Non-pigmented ciliary epithelial cell (primary cell): Measurements from ENCODE around the gene EFTUD2.

ENCODE experiments used
- DNase-seq: peaks from one replicate; pipeline ENCODE4 v3.0.0-alpha.2; 2010; ENCODE audit warnings: low read depth

Gene EFTUD2

GRCh38 chr17:44887971-44888954 lies 11.0 kb downstream of the EFTUD2 start:
- no peak for DNase-seq

GRCh38 chr17:44887016-44887415 lies 12.2 kb downstream of the EFTUD2 start:
- no peak for DNase-seq

- DNase-seq = no peak
Measured at GRCh38 chr17:44884941-44885340, 14.3 kb downstream of the EFTUD2 start.

- no peak for DNase-seq
Measured at GRCh38 chr17:44881145-44881544, 18.1 kb downstream of the EFTUD2 start.

DNA sequence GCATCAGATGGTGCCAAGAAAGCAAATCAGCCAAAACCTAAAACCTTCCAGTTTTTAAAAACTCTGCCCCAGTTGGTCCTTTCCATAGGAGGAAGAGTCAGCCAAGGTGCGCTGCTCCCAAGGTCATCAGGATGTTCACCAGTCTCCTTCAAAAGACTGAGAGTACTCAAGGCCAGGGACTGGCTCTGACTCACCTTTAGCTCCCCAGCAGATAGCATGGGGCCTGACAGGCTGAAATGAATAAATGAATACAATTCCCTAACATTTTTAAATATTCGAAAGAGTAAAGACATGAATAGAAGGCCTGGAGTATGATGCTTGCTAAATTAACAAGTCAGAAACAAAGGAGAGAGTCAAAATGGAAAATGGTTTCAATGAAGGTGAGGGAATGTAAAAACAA lies 19.2 kb downstream of the EFTUD2 start:
- DNase-seq = no peak

DNA sequence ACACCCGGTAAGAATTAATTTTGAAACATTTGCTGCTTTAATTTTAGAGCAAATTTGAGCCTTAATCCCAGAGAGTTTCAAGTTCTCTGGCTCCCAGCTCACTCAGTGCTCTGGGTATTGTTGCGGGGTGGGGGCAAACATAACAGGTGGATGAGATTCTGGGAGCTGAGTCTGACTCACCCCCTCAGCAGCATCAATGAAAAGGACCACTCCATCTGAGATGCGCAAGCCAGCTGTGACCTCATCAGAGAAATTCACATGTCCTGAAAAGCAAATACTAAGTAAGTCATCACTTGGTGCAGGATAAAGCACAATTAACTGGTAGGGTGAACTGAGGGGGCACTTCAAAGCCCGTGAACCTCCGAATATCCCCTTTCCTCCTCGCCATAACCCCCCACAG lies 19.9 kb downstream of the EFTUD2 start:
- DNase-seq = no peak

GRCh38 chr17:44878627-44879221 lies 20.5 kb downstream of the EFTUD2 start:
- no peak for DNase-seq

- no peak for DNase-seq
Measured at GRCh38 chr17:44877121-44877520, 22.1 kb downstream of the EFTUD2 start.

GRCh38 chr17:44875761-44876160 lies 23.5 kb downstream of the EFTUD2 start:
- DNase-seq = no peak

GRCh38 chr17:44872131-44872768 lies 27.0 kb downstream of the EFTUD2 start:
- DNase-seq = no peak

DNA sequence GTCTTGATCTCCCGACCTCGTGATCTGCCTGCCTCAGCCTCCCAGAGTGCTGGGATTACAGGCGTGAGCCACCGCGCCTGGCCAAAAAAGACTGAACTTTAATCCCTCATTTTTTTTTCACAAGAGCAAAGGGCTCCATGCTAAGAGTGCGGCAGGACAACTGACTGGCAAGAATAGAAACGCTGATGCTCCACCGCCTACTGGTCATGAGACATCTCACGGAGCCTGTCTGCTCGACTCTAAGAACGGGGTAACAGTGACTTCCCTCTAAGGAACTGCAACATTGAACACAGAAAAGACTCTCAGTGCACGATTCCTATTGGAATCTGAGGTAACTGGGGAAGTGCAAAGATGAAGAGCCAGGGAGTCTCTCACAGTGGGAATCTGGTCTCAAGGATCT lies 27.7 kb downstream of the EFTUD2 start:
- DNase-seq = no peak

DNA sequence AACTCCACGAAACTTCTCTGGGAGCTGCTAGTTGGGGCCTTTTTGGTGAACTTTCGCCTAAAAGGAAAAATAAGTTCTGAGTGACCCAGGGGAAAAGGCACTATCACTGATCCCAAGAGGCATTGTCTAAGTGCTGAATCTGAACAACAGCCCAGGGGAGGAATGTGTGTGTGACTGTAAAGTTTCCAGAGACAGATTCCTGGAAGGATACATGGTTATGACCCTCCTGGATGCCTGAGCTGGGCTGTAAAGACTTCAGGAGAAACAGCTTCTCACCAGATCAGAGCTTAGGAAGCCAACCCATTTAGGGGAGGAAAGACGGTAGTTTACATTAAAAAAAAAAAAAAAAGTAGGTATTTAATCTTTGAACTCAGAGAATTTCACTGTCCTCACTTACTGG lies 31.4 kb downstream of the EFTUD2 start:
- DNase-seq = no peak

DNA sequence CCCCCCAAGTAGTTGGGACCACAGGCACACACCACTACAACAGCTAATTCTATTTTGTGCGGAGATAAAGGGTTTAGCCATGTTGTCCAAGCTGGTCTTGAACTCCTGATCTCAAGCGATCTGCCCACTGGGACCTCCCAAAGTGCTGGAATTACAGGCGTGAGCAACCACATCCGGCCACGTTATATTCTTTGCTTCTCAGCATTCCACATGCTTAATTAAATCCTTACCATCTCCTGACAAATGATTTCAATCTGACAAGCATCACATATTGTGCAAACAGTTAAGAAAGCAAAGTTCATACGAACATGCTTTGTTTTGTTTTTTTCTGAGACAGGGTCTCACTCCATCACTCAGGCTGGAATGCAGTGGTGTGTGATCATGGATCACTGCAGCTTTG lies 33.3 kb downstream of the EFTUD2 start:
- DNase-seq = peak; percentile 8

- peak; percentile 20 for DNase-seq
Measured at GRCh38 chr17:44865231-44865660, 34.0 kb downstream of the EFTUD2 start.

GRCh38 chr17:44864831-44865230 lies 34.4 kb downstream of the EFTUD2 start:
- DNase-seq = no peak

- DNase-seq = no peak
Measured at GRCh38 chr17:44863061-44863918, 36.0 kb downstream of the EFTUD2 start.

DNA sequence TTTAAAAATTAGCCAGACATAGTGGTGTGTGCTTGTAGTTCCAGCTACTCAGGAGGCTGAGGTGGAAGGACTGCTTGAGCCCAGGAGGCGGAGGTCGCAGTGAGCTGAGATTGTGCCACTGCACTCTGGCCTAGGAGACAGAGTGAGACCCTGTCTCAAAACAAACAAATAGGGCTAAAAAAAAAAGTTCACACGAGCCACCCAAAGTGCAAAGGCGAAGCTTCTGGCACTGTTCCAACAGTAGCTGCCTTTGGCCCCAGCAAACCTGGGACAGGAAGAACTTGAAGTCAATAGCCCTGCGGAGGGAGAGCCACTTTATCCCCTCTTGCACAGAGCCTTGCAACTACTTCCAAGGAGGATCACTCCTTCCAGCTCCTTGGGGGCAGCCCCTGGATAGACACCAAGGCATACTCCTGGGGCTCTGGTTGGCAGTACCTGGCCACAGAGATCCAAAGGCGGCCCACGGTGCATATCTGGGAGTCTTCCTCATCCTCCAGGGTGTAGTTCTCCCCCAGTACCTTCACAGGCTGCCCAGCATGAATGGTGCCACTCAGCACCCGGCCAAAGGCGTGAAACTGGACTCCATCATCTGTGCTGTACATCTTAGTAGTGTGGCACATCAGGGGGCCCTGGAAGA lies 36.8 kb downstream of the EFTUD2 start:
- DNase-seq = no peak

GRCh38 chr17:44859701-44860100 lies 39.5 kb downstream of the EFTUD2 start:
- no peak for DNase-seq

DNA sequence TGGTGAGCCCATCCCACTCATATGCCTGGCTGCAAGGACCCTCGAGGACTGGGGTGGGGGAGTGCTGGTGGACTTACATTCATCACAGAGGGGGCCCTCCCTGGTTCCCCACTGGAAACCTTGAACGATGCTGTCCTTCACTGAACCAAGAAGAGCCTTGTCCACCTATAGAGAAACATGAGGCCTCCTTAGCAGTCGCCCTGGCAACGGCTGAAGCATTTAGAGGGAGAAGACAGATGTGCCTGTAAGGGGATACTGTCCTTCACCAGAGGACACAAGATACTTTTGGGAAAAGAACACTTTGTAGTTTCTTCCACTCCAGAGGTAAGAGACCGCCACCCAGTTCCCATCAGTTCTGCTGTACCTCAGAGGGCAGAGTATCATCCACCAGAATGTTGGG lies 45.1 kb downstream of the EFTUD2 start:
- DNase-seq = no peak

DNA sequence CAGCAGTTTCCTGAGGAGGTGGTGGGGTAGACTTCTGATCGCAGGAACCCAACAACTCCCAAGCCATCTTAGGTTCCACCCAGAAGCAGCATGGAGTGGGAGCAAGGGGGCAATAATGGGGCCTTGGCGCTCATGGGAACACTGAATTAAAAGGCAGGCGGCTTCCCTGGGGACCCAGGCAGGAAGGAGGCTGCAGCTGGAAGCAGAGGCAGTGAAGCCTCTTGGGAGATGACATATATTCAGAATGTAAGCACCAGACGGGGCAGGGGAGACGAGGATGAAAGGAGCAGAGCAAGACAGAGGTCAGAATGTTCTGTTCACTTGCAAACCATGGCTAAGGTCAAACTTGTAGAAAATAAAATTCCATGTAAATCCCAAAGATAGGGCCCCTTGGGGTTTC lies 48.6 kb downstream of the EFTUD2 start:
- no peak for DNase-seq

DNA sequence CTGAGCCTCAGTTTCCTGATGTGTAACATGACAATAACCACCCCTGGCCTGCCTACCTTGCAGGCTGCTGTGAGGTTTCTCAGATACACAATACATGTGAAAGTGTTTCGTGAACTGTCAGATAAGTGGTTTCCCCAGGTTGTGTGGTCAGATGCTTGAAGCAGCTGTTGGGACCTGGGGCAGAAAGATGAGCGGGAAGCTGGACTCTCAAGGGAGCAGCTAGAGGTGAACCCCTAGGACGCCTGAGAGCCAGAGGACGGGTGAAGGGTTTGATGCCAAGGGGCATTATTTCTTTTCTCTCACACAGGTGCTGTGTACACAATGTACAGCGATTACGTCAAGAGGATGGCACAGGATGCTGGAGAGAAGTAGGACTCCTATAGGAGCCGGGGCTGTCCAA lies 49.2 kb downstream of the EFTUD2 start:
- no peak for DNase-seq
